ENCODE measurements around the gene EEIG1. TPM values are rescaled to one million over a fixed set of nuclear protein-coding genes. Genes with fewer than 3 reads are reported as not detected.

Gene EEIG1
- total and polyA plus RNA-seq, 2 donors (not counting 1 experiment from before 2014, with no cell fraction given), result 57.2 to 245 TPM

GRCh38 chr9:127950513-127951289 is 30.1 kb downstream of the EEIG1 start:
- no peak overlapping the region for H3K9ac ChIP-seq (ENCODE audit: low read length)
- WGBS (ENCODE audit: insufficient coverage), result 96% methylated on average over 19 of the region's 21 CpGs
- intact Hi-C loops (cut with micrococcal nuclease), result no loop called here

More at GRCh38 chr9:127950513-127951289, 30.1 kb downstream of the EEIG1 start:
- Histone ChIP-seq H4K20me1 (ENCODE audit: control insufficient read depth, insufficient read depth, low read length, poor library complexity, severe bottlenecking) (peaks cover 97% of the 10 kb centered on the region), H3K4me1 (ENCODE audit: control insufficient read depth in 2 of 2, insufficient read depth in 2 of 2, low read length in 2 of 2) (peaks cover 4 to 20% of the 10 kb centered on the region in 2 donors), H3K36me3 (replicated peaks in 1 of 2; ENCODE audit: control extremely low read depth in 1 of 2, control insufficient read depth in 1 of 2, extremely low read depth in 1 of 2, insufficient read depth in 2 of 2, low read length in 1 of 2) (peaks cover 0 to 49% of the 10 kb centered on the region in 2 experiments), H3K9me3 (ENCODE audit: control extremely low read depth in 1 of 3, control insufficient read depth in 2 of 3, insufficient read depth in 1 of 3, low read length in 2 of 3) (no peaks in the 10 kb centered on the region), H2AFZ (ENCODE audit: insufficient read depth, low read depth, low read length, poor library complexity, severe bottlenecking) (no peak overlapping the region), H3K27me3 (replicated peaks in 1 of 4; ENCODE audit: control extremely low read depth in 1 of 4, control insufficient read depth in 3 of 4, insufficient read depth in 4 of 4, low read length in 3 of 4) (no peaks in the 10 kb centered on the region), H3K79me2 (ENCODE audit: control insufficient read depth, insufficient read depth, low read length) (peaks cover 71% of the 10 kb centered on the region), H3K4me3 (ENCODE audit: control extremely low read depth in 1 of 5, extremely low read depth in 1 of 5, insufficient read depth in 1 of 5, low read depth in 2 of 5, low read length in 4 of 5) (no peak overlapping the region), H3K27ac (ENCODE audit: low read length in 2 of 2) (no peak overlapping the region), H3K4me2 (replicated peaks; ENCODE audit: low read depth, low read length, poor library complexity, severe bottlenecking) (no peak overlapping the region)
- Mint-ChIP-seq H3K27ac (peak overlapping the region; percentile 73), H3K4me1 (peaks cover 29% of the 10 kb centered on the region), H3K27me3 (no peaks in the 10 kb centered on the region), H3K4me3 (no peak overlapping the region), H3K9me3 (ENCODE audit: insufficient read depth) (no peaks in the 10 kb centered on the region)
- ChIA-PET CTCF (interaction anchor here (0.6 to 12.6 kb wide), 3 partner anchors 60 to 85 kb away, joined by 3 to 310 read pairs (median 251); no protein-coding TSS in a partner anchor), POLR2A (interaction anchor here (0.7 kb wide), 1 partner anchor 18 kb away, joined by 5 read pairs; no protein-coding TSS in a partner anchor)
- DNase-seq (no peak), ATAC-seq (ENCODE audit: low read depth) (no peak)
- no peak for TF ChIP-seq EZH2 (IDR thresholded peaks at IDR 0.05; ENCODE audit: borderline replicate concordance, insufficient read depth, low read depth, low read length, poor library complexity, severe bottlenecking)
- no peak for TF ChIP-seq CTCF (IDR thresholded peaks at IDR 0.05)

Data from B cell (primary cell).